MCF 10A (cell line): Measurements from ENCODE around the gene LINC01488. TPM values are rescaled to one million over a fixed set of nuclear protein-coding genes. Genes with fewer than 3 reads are reported as not detected.

Experiments
- BruUV-seq: library from RNA; stranded (reverse); fragments of 400-500 nt; replicated peaks from 2 replicates; lab custom pipeline; 2021; lab: Mats Ljungman, UMichigan
- CTCF ChIA-PET: fragments of 300-600 bp; sonication (Branson Sonifier 250); formaldehyde crosslinking; extraction: SDS; loops from one replicate; lab custom pipeline; 2021; ENCODE audit warnings: antibody characterized with exemption, inconsistent platforms; lab: Yijun Ruan, JAX
- POLR2A ChIA-PET: fragments of 300-600, 350-650 bp; sonication (Branson Sonifier 250); formaldehyde crosslinking; extraction: SDS; loops from one replicate; lab custom pipeline; 2020; ENCODE audit warnings: antibody characterized with exemption, inconsistent platforms; lab: Yijun Ruan, JAX
- DNase-seq: peaks from one replicate; pipeline ENCODE4 v3.0.0-alpha.2; 2018; ENCODE audit not compliant: unreplicated experiment
- H3K27ac Mint-ChIP-seq: one replicate; pipeline ENCODE4 v1.8.0; 2022; ENCODE audit warnings: mild to moderate bottlenecking, low read depth, mixed read lengths; ENCODE audit not compliant: unreplicated experiment
- H3K27me3 Mint-ChIP-seq: one replicate; pipeline ENCODE4 v1.8.0; 2022; ENCODE audit warnings: mixed read lengths; ENCODE audit not compliant: insufficient read depth, unreplicated experiment
- H3K36me3 Mint-ChIP-seq: one replicate; pipeline ENCODE4 v1.8.0; 2022; ENCODE audit warnings: mild to moderate bottlenecking, moderate library complexity, mixed read lengths; ENCODE audit not compliant: insufficient read depth, unreplicated experiment
- H3K4me1 Mint-ChIP-seq: one replicate; pipeline ENCODE4 v1.8.0; 2022; ENCODE audit warnings: mixed read lengths; ENCODE audit not compliant: insufficient read depth, unreplicated experiment
- H3K4me3 Mint-ChIP-seq: one replicate; pipeline ENCODE4 v1.8.0; 2022; ENCODE audit warnings: mild to moderate bottlenecking, moderate library complexity, mixed read lengths; ENCODE audit not compliant: unreplicated experiment
- H3K9me3 Mint-ChIP-seq: one replicate; pipeline ENCODE4 v1.8.0; 2022; ENCODE audit warnings: mixed read lengths; ENCODE audit not compliant: unreplicated experiment
- intact Hi-C: fragments of 100-400 bp; cut with micrococcal nuclease; formaldehyde crosslinking; loops from 2 replicates; pipeline ENCODE4 v1.14.1; 2022
- total RNA-seq: library from RNA; stranded (reverse); gene quantifications from 2 replicates; pipeline ENCODE4 v1.2.3, GENCODE V29; 2022
- TF ChIP-seq, protein P1 (sequence below): fragments of 200-600 bp; IDR thresholded peaks from one replicate; pipeline ENCODE4 v1.8.0; 2022; ENCODE audit warnings: antibody characterized with exemption, mild to moderate bottlenecking; ENCODE audit not compliant: unreplicated experiment

The LINC01488 gene
- total RNA-seq, 1 experiment from 2014 or later = not detected

DNA sequence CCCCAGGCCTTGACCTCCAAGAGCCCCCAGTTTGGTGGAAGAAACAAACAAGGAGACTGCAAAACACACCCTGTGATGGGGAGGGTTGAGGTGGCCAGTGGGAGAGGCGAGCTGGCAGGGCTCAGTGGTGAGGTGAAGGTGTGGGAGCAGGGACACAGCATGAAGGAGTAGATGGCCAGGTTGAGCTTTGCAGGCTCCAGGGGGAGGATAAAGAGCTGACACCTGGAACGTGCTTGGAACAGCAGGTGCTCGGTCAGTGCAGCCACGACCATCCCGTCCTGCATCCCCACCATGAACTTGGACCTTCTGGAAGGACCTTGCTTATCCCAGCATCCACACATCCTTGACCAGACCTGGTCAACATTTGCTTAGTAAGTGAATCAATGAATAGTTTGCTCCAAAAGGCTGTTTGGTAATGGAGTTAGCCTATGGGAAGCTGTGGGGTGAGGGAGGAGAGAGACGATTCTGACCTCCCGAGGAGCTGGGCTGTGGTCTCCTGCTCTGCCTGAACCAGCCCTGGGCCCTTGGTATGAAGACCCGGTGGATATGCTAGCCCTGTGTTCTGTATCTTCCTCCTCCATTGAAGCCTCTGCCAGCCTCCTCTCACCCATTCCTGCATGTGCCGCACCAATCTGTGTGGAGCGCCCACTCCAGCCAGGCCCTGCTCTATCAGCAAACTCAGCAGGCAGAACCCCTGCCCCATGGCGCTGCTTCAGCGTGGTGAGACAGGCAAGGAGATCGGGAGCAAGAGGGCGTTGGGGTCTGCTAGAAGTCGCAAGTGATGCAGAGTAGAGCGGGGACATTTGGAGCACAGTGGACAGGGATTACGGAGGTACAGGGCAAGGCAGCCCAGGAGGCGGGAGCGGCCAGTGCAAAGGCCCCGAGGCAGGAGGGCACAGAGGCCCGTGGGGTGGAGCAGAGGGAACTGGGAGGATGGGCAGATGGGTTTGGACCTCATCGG, 9.9 kb downstream of the LINC01488 start:
- H3K36me3 Mint-ChIP-seq = peaks cover 5% of the 10 kb centered on the region
- TF ChIP-seq, protein P1, sequence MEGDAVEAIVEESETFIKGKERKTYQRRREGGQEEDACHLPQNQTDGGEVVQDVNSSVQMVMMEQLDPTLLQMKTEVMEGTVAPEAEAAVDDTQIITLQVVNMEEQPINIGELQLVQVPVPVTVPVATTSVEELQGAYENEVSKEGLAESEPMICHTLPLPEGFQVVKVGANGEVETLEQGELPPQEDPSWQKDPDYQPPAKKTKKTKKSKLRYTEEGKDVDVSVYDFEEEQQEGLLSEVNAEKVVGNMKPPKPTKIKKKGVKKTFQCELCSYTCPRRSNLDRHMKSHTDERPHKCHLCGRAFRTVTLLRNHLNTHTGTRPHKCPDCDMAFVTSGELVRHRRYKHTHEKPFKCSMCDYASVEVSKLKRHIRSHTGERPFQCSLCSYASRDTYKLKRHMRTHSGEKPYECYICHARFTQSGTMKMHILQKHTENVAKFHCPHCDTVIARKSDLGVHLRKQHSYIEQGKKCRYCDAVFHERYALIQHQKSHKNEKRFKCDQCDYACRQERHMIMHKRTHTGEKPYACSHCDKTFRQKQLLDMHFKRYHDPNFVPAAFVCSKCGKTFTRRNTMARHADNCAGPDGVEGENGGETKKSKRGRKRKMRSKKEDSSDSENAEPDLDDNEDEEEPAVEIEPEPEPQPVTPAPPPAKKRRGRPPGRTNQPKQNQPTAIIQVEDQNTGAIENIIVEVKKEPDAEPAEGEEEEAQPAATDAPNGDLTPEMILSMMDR = no peak
- no TSS peak for BruUV-seq
- no peaks in the 10 kb centered on the region for H3K9me3 Mint-ChIP-seq
- no peaks in the 10 kb centered on the region for H3K4me1 Mint-ChIP-seq
- peaks cover 26% of the 10 kb centered on the region for H3K27me3 Mint-ChIP-seq
- H3K27ac Mint-ChIP-seq = no peak overlapping the region
- ChIA-PET POLR2A (interaction anchor here (0.6 kb wide), 1 partner anchor 115 kb away, joined by 4 read pairs; no protein-coding TSS in a partner anchor), CTCF (no interaction called here)
- intact Hi-C loops = no loop called here
- no peak for DNase-seq
- H3K4me3 Mint-ChIP-seq = no peak overlapping the region

DNA sequence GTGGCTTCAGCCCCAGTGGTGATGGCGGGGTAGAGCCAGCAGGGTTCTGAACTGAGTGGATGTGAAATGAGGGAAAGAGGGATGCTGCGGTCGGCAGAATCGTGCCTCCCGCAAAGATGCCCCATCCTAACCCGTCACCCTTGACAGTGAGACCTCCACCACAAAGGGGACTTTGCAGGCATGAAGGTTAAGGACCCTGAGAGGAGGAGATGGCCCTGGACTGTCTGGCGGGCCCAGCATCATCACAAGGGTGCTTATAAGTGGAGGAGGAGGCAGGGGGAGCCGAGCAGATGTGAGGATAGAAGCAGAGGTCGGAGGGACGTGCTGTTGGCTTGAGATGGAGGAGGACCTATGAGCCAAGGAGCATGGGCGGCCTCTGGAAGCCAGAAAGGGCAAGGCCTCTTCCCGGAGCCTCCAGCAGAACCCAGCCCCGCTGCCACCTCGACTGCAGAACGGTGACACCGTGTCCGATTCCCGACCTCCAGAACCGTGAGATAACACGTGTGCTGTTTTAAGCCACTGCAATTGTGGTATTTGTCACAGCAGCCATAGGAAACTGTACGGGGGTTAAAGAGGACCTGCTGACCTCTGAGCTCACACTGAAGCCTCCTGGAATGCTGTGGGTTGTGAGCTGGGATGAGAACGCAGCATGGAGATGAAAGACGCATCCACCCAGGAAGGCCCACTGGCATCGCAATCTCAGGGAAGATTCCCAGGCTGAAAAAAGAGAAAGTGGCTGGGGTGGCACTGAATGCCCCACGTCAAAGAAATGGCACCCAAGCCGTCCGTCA, 10.9 kb downstream of the LINC01488 start:
- POLR2A ChIA-PET = no interaction called here
- Mint-ChIP-seq H3K27me3 (peaks cover 26% of the 10 kb centered on the region), H3K9me3 (no peaks in the 10 kb centered on the region), H3K4me1 (peaks cover 9% of the 10 kb centered on the region), H3K27ac (no peak overlapping the region), H3K4me3 (no peak overlapping the region), H3K36me3 (peaks cover 5% of the 10 kb centered on the region)
- DNase-seq = no peak
- TF ChIP-seq, protein P1 = no peak
- intact Hi-C loops = no loop called here
- CTCF ChIA-PET = interaction anchor here (1.6 kb wide), 1 partner anchor 361 kb away, joined by 3 read pairs; no protein-coding TSS in a partner anchor
- BruUV-seq = no TSS peak

DNA sequence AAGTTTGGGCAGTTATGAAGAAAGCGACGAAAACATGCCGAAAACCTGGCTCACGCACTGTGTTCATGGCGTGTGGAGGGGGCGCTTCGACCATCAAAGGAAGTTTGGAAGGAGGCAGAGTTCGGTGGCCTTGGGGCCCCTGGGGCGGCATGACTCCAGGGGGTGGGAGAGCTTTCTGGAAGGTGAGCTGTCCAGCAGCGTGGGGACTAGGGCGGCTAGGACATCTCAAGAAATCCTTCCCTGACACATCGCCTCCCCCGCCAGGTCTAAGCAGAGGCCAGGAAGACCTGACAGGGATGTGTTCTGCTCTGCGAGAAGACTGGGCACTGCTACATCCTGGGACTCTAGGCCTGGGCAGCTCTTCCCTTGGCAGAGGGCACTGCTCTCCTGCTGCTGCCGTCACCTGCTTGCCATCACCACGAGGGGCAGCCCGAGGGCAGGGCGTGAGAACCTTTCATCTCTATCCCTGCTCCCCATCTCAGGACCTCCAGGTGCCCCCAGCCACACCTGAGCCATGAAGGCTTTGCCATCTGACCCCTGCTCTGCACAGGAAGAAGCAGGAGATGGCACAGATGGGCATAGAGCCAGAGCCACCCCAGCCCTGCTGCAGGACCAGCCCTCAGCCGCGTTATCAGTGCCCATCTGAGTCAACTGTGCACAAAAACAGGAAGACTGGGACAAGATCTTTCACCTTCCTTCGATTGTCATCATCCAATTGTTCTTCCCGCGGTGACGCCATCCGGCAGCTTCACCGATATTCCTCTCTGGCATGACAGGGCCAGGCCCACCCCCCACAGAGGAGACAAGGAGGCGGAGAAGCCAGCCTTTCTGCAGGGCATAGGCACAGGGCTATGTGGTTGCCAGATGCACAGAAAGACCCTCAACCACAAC, 12.7 kb downstream of the LINC01488 start:
- intact Hi-C loops = no loop called here
- Mint-ChIP-seq H3K27ac (no peak overlapping the region), H3K4me3 (no peak overlapping the region), H3K9me3 (no peaks in the 10 kb centered on the region), H3K36me3 (peaks cover 5% of the 10 kb centered on the region), H3K4me1 (peaks cover 9% of the 10 kb centered on the region), H3K27me3 (peaks cover 26% of the 10 kb centered on the region)
- POLR2A ChIA-PET = interaction anchor here (0.6 kb wide), 1 partner anchor 41 kb away, joined by 3 read pairs; no protein-coding TSS in a partner anchor
- no TSS peak for BruUV-seq
- DNase-seq = no peak
- TF ChIP-seq, protein P1 = no peak
- CTCF ChIA-PET = interaction anchor here (1.6 kb wide), 1 partner anchor 363 kb away, joined by 3 read pairs; no protein-coding TSS in a partner anchor
